ENCODE results near the gene RIMKLA. TPM values are rescaled to one million over a fixed set of nuclear protein-coding genes. Genes with fewer than 3 reads are reported as not detected.

Gene RIMKLA
- total and polyA plus RNA-seq, 2 of the 13 experiments (the other 11 are each of a cell fraction or from before 2014, with no cell fraction given): 2.5 to 3.8 TPM

- peak; percentile 87 for TF ChIP-seq ZNF407 (CRISPR knock-in tag; IDR thresholded peaks at IDR 0.05; ENCODE audit: not compliant biosample characterization)
- TF ChIP-seq TCF12 (IDR thresholded peaks at IDR 0.05): no peak
- TF ChIP-seq TCF12 (CRISPR knock-in tag; IDR thresholded peaks at IDR 0.05): peak; percentile 43; the same call in 1 of the 2 replicates
- TF ChIP-seq RFXAP (CRISPR knock-in tag; IDR thresholded peaks at IDR 0.05; ENCODE audit: borderline replicate concordance): peak; percentile 89
- TF ChIP-seq MYNN (CRISPR knock-in tag; IDR thresholded peaks at IDR 0.05; ENCODE audit: low read depth): no peak
- peak; percentile 70; the same call in 1 of the 2 replicates for TF ChIP-seq ARHGAP35 (CRISPR knock-in tag; IDR thresholded peaks at IDR 0.05; ENCODE audit: borderline replicate concordance)
- TF ChIP-seq ETV5 (CRISPR knock-in tag; IDR thresholded peaks at IDR 0.05; ENCODE audit: borderline replicate concordance): peak; percentile 73
- TF ChIP-seq ZFY (CRISPR knock-in tag; IDR thresholded peaks at IDR 0.05): peak; percentile 88
- TF ChIP-seq ZNF720 (CRISPR knock-in tag; IDR thresholded peaks at IDR 0.05): no peak
- TF ChIP-seq ZNF3 (CRISPR knock-in tag; IDR thresholded peaks at IDR 0.05): no peak
- TF ChIP-seq KDM2A (CRISPR knock-in tag; IDR thresholded peaks at IDR 0.05; ENCODE audit: borderline replicate concordance, low read depth): peak; percentile 95
- TF ChIP-seq KAT7 (CRISPR knock-in tag; IDR thresholded peaks at IDR 0.05; ENCODE audit: borderline replicate concordance): peak; percentile 82; the same call in 1 of the 2 replicates
- TF ChIP-seq ARNT (IDR thresholded peaks at IDR 0.05): no peak
- no peak for TF ChIP-seq ZNF850 (CRISPR knock-in tag; conservative IDR thresholded peaks at IDR 0.05)
- TF ChIP-seq ZMYM3 (CRISPR knock-in tag; IDR thresholded peaks at IDR 0.05): peak; percentile 42; the same call in 1 of the 2 replicates
- peak; percentile 84 for TF ChIP-seq TEAD3 (CRISPR knock-in tag; optimal IDR thresholded peaks at IDR 0.05; ENCODE audit: borderline replicate concordance)
- 0 out of 2 replicates have a peak, but pooled peaks have one; percentile 74 for TF ChIP-seq SMYD3 (CRISPR knock-in tag; IDR thresholded peaks at IDR 0.05)
- TF ChIP-seq EED (CRISPR knock-in tag; IDR thresholded peaks at IDR 0.05): no peak
- TF ChIP-seq SMAD1 (CRISPR knock-in tag; IDR thresholded peaks at IDR 0.05; ENCODE audit: borderline replicate concordance, low read depth): no peak; the same call in 1 of the 2 replicates
- TF ChIP-seq GMEB1 (CRISPR knock-in tag; IDR thresholded peaks at IDR 0.05; ENCODE audit: borderline replicate concordance): peak; percentile 100
- TF ChIP-seq ISX (CRISPR knock-in tag; conservative IDR thresholded peaks at IDR 0.05): no peak
These were observed 45.4 kb upstream of the RIMKLA start, which contains the start of gene FOXJ3 (continued) for GRCh38 chr1:42335050-42335808.

Measured in HepG2 (cell line).